ENCODE results near the gene EIF4B. TPM values are rescaled to one million over a fixed set of nuclear protein-coding genes. Genes with fewer than 3 reads are reported as not detected.
A peak's percentile ranks its signal among the peaks of the same experiment; 100 is the strongest.
"Not testable (repeated sequence)": the region's sequence is repeated elsewhere in the genome, so short reads cannot be mapped to it uniquely, and the experiment has no call there.

Gene EIF4B
- polyA plus RNA-seq, 1 donor (not counting 4 experiments of a cell fraction or from before 2014, with no cell fraction given) = 422 TPM

GRCh38 chr12:53031616-53032015, 25.4 kb downstream of the EIF4B start:
- Histone ChIP-seq H2AFZ (ENCODE audit: control insufficient read depth, low read length) (no peak overlapping the region), H3K9ac (ENCODE audit: control insufficient read depth, extremely low read depth, insufficient read depth, low read length) (no peak overlapping the region), H3K4me1 (ENCODE audit: control insufficient read depth, extremely low read depth, insufficient read depth, low read length) (no peaks in the 10 kb centered on the region), H4K20me1 (ENCODE audit: control insufficient read depth, extremely low read depth, insufficient read depth, low read length) (peaks cover 10% of the 10 kb centered on the region), H3K79me2 (ENCODE audit: control insufficient read depth, insufficient read depth, low read length) (peaks cover 18% of the 10 kb centered on the region), H3K4me2 (ENCODE audit: control insufficient read depth, extremely low read depth, insufficient read depth, low read depth, low read length) (no peak overlapping the region), H3K4me3 (ENCODE audit: control insufficient read depth in 2 of 3, extremely low read depth in 1 of 3, insufficient read depth in 2 of 3, low read depth in 1 of 3, low read length in 3 of 3) (no peak overlapping the region), H3K27me3 (ENCODE audit: control insufficient read depth, extremely low read depth, insufficient read depth, low read length) (no peaks in the 10 kb centered on the region), H3K27ac (ENCODE audit: control insufficient read depth, insufficient read depth, low read length) (no peak overlapping the region), H3K9me3 (ENCODE audit: control insufficient read depth, low read depth, low read length) (no peaks in the 10 kb centered on the region), H3K36me3 (ENCODE audit: control insufficient read depth in 2 of 2, extremely low read depth in 1 of 2, insufficient read depth in 2 of 2, low read length in 2 of 2) (peaks cover 33 to 52% of the 10 kb centered on the region in 2 experiments), H3K9me1 (ENCODE audit: control insufficient read depth, extremely low read depth, insufficient read depth, low read length) (no peaks in the 10 kb centered on the region)
- dilution Hi-C loops (cut with MboI; ENCODE audit: extremely low pct_ligation_motif_present, low sequenced_read_pairs) = no loop called here
- no peak for TF ChIP-seq EZH2 (IDR thresholded peaks at IDR 0.05; ENCODE audit: low read length)
- no peak for TF ChIP-seq CTCF (optimal IDR thresholded peaks at IDR 0.05 in 1 of 3, IDR thresholded peaks at IDR 0.05 in 1 of 3, conservative IDR thresholded peaks at IDR 0.05 in 1 of 3; ENCODE audit: extremely low read depth in 1 of 3, insufficient read depth in 2 of 3, low read length in 3 of 3)
- DNase-seq (ENCODE audit: low read depth, low spot score) = no peak
- no peak for FAIRE-seq

DNA sequence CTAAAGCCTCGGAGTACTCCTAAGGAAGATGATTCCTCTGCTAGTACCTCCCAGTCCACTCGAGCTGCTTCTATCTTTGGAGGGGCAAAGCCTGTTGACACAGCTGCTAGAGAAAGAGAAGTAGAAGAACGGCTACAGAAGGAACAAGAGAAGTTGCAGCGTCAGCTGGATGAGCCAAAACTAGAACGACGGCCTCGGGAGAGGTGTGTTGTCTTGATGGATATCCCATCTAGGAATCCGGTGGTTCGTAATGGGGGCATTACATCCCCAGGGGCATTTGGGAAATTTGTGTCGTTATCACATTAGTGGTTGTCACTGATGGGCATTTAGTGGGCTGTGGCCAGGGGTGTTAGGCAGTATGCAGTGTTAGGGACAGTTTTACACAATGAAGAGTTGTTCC, 27.6 kb downstream of the EIF4B start:
- DNase-seq (ENCODE audit: low read depth, low spot score); H3K27me3 ChIP-seq (ENCODE audit: control insufficient read depth, extremely low read depth, insufficient read depth, low read length); H3K9me1 ChIP-seq (ENCODE audit: control insufficient read depth, extremely low read depth, insufficient read depth, low read length); dilution Hi-C loops (cut with MboI; ENCODE audit: extremely low pct_ligation_motif_present, low sequenced_read_pairs); H3K4me3 ChIP-seq (ENCODE audit: control insufficient read depth in 2 of 3, extremely low read depth in 1 of 3, insufficient read depth in 2 of 3, low read depth in 1 of 3, low read length in 3 of 3); H3K9ac ChIP-seq (ENCODE audit: control insufficient read depth, extremely low read depth, insufficient read depth, low read length); FAIRE-seq; H3K4me2 ChIP-seq (ENCODE audit: control insufficient read depth, extremely low read depth, insufficient read depth, low read depth, low read length); H2AFZ ChIP-seq (ENCODE audit: control insufficient read depth, low read length); H4K20me1 ChIP-seq (ENCODE audit: control insufficient read depth, extremely low read depth, insufficient read depth, low read length); H3K4me1 ChIP-seq (ENCODE audit: control insufficient read depth, extremely low read depth, insufficient read depth, low read length); H3K27ac ChIP-seq (ENCODE audit: control insufficient read depth, insufficient read depth, low read length); H3K9me3 ChIP-seq (ENCODE audit: control insufficient read depth, low read depth, low read length): not testable (repeated sequence)
- Histone ChIP-seq H3K79me2 (ENCODE audit: control insufficient read depth, insufficient read depth, low read length) (peaks cover 11% of the 10 kb centered on the region), H3K36me3 (ENCODE audit: control insufficient read depth in 2 of 2, extremely low read depth in 1 of 2, insufficient read depth in 2 of 2, low read length in 2 of 2) (peaks cover 37 to 58% of the 10 kb centered on the region in 2 experiments)

DNA sequence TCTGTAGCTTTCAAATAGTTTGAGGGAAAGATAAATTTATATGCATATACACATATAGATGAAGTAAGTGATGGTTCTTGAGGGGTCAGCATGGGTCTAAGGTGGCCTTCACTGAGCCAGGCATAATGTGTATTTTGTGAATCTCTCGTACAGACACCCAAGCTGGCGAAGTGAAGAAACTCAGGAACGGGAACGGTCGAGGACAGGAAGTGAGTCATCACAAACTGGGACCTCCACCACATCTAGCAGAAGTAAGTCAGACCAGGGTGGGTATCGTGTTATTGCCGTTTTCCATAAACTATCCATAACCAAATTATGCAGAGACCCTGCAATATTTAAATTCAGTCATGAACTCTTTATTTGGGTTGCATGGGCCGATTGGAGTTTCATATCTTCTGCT, 28.2 kb downstream of the EIF4B start:
- Histone ChIP-seq H3K79me2 (ENCODE audit: control insufficient read depth, insufficient read depth, low read length) (peaks cover 11% of the 10 kb centered on the region), H3K9me1 (ENCODE audit: control insufficient read depth, extremely low read depth, insufficient read depth, low read length) (no peaks in the 10 kb centered on the region), H3K27me3 (ENCODE audit: control insufficient read depth, extremely low read depth, insufficient read depth, low read length) (no peaks in the 10 kb centered on the region), H2AFZ (ENCODE audit: control insufficient read depth, low read length) (no peak overlapping the region), H3K27ac (ENCODE audit: control insufficient read depth, insufficient read depth, low read length) (no peak overlapping the region), H3K36me3 (ENCODE audit: control insufficient read depth in 2 of 2, extremely low read depth in 1 of 2, insufficient read depth in 2 of 2, low read length in 2 of 2) (peaks cover 41 to 61% of the 10 kb centered on the region in 2 experiments), H3K9me3 (ENCODE audit: control insufficient read depth, low read depth, low read length) (no peaks in the 10 kb centered on the region), H4K20me1 (ENCODE audit: control insufficient read depth, extremely low read depth, insufficient read depth, low read length) (peaks cover 8% of the 10 kb centered on the region), H3K9ac (ENCODE audit: control insufficient read depth, extremely low read depth, insufficient read depth, low read length) (no peak overlapping the region), H3K4me3 (ENCODE audit: control insufficient read depth in 2 of 3, extremely low read depth in 1 of 3, insufficient read depth in 2 of 3, low read depth in 1 of 3, low read length in 3 of 3) (no peak overlapping the region), H3K4me1 (ENCODE audit: control insufficient read depth, extremely low read depth, insufficient read depth, low read length) (no peaks in the 10 kb centered on the region), H3K4me2 (ENCODE audit: control insufficient read depth, extremely low read depth, insufficient read depth, low read depth, low read length) (no peak overlapping the region)
- TF ChIP-seq EZH2 (IDR thresholded peaks at IDR 0.05; ENCODE audit: low read length) (no peak), CTCF (optimal IDR thresholded peaks at IDR 0.05 in 1 of 3, IDR thresholded peaks at IDR 0.05 in 1 of 3, conservative IDR thresholded peaks at IDR 0.05 in 1 of 3; ENCODE audit: extremely low read depth in 1 of 3, insufficient read depth in 2 of 3, low read length in 3 of 3) (no peak)
- FAIRE-seq = peak; percentile 41
- no peak for DNase-seq (ENCODE audit: low read depth, low spot score)
- dilution Hi-C loops (cut with MboI; ENCODE audit: extremely low pct_ligation_motif_present, low sequenced_read_pairs) = no loop called here
